ENCODE results near the gene ADGRV1.

The ADGRV1 gene

GRCh38 chr5:90632791-90633190 lies 74.2 kb downstream of the ADGRV1 start:
- no peak for TF ChIP-seq FOXM1 (IDR thresholded peaks at IDR 0.05; ENCODE audit: borderline replicate concordance, low read depth)
- no peak for TF ChIP-seq USF1 (IDR thresholded peaks at IDR 0.05)
- no peak for TF ChIP-seq TEAD4 (IDR thresholded peaks at IDR 0.05)
- no peak for TF ChIP-seq CEBPB (IDR thresholded peaks at IDR 0.05)
- TF ChIP-seq ZBTB7A (IDR thresholded peaks at IDR 0.05; ENCODE audit: low read depth) = no peak

GRCh38 chr5:90636948-90637347 lies 78.4 kb downstream of the ADGRV1 start:
- no peak for TF ChIP-seq ZBTB7A (IDR thresholded peaks at IDR 0.05; ENCODE audit: low read depth)

GRCh38 chr5:90637731-90638130 lies 79.1 kb downstream of the ADGRV1 start:
- TF ChIP-seq REST (IDR thresholded peaks at IDR 0.05; ENCODE audit: low read depth) (no peak), CREB1 (IDR thresholded peaks at IDR 0.05; ENCODE audit: low read depth) (no peak), FOXM1 (IDR thresholded peaks at IDR 0.05; ENCODE audit: borderline replicate concordance, low read depth) (no peak)

- TF ChIP-seq RAD21 (IDR thresholded peaks at IDR 0.05; ENCODE audit: low read depth) (no peak), NFIC (IDR thresholded peaks at IDR 0.05) (no peak), YY1 (IDR thresholded peaks at IDR 0.05; ENCODE audit: low read depth) (no peak), TCF12 (IDR thresholded peaks at IDR 0.05; ENCODE audit: low read depth) (no peak), FOXM1 (IDR thresholded peaks at IDR 0.05; ENCODE audit: borderline replicate concordance, low read depth) (no peak), TAF1 (IDR thresholded peaks at IDR 0.05; ENCODE audit: low read depth) (no peak), USF1 (IDR thresholded peaks at IDR 0.05) (no peak), CREB1 (IDR thresholded peaks at IDR 0.05; ENCODE audit: low read depth) (no peak), MAX (IDR thresholded peaks at IDR 0.05) (no peak), TEAD4 (IDR thresholded peaks at IDR 0.05) (no peak), REST (IDR thresholded peaks at IDR 0.05; ENCODE audit: low read depth) (no peak), ZBTB7A (IDR thresholded peaks at IDR 0.05; ENCODE audit: low read depth) (no peak), CEBPB (IDR thresholded peaks at IDR 0.05) (no peak), EP300 (IDR thresholded peaks at IDR 0.05; ENCODE audit: borderline replicate concordance) (no peak), EGR1 (IDR thresholded peaks at IDR 0.05) (no peak)
These were observed 80.3 kb downstream of the ADGRV1 start for GRCh38 chr5:90638878-90639277.

GRCh38 chr5:90640484-90641059 lies 82.0 kb downstream of the ADGRV1 start:
- no peak for TF ChIP-seq YY1 (IDR thresholded peaks at IDR 0.05; ENCODE audit: low read depth)
- TF ChIP-seq ZBTB7A (IDR thresholded peaks at IDR 0.05; ENCODE audit: low read depth) = no peak
- TF ChIP-seq TCF12 (IDR thresholded peaks at IDR 0.05; ENCODE audit: low read depth) = no peak
- no peak for TF ChIP-seq MAX (IDR thresholded peaks at IDR 0.05)
- no peak for TF ChIP-seq CREB1 (IDR thresholded peaks at IDR 0.05; ENCODE audit: low read depth)
- no peak for TF ChIP-seq FOXM1 (IDR thresholded peaks at IDR 0.05; ENCODE audit: borderline replicate concordance, low read depth)
- no peak for TF ChIP-seq USF1 (IDR thresholded peaks at IDR 0.05)

- TF ChIP-seq CEBPB (IDR thresholded peaks at IDR 0.05) (no peak), FOXM1 (IDR thresholded peaks at IDR 0.05; ENCODE audit: borderline replicate concordance, low read depth) (no peak)
These were observed 82.9 kb downstream of the ADGRV1 start for GRCh38 chr5:90641528-90641927.

GRCh38 chr5:90642706-90643229 lies 84.2 kb downstream of the ADGRV1 start:
- TF ChIP-seq CREB1 (IDR thresholded peaks at IDR 0.05; ENCODE audit: low read depth) (no peak), REST (IDR thresholded peaks at IDR 0.05; ENCODE audit: low read depth) (no peak), EGR1 (IDR thresholded peaks at IDR 0.05) (no peak), ZBTB7A (IDR thresholded peaks at IDR 0.05; ENCODE audit: low read depth) (no peak), CEBPB (IDR thresholded peaks at IDR 0.05) (no peak), MAX (IDR thresholded peaks at IDR 0.05) (no peak), FOXM1 (IDR thresholded peaks at IDR 0.05; ENCODE audit: borderline replicate concordance, low read depth) (no peak), YY1 (IDR thresholded peaks at IDR 0.05; ENCODE audit: low read depth) (no peak), TAF1 (IDR thresholded peaks at IDR 0.05; ENCODE audit: low read depth) (no peak), TCF12 (IDR thresholded peaks at IDR 0.05; ENCODE audit: low read depth) (no peak), NFIC (IDR thresholded peaks at IDR 0.05) (no peak), EP300 (IDR thresholded peaks at IDR 0.05; ENCODE audit: borderline replicate concordance) (no peak), TEAD4 (IDR thresholded peaks at IDR 0.05) (no peak), USF1 (IDR thresholded peaks at IDR 0.05) (no peak), RAD21 (IDR thresholded peaks at IDR 0.05; ENCODE audit: low read depth) (no peak)
